GM23248 (cell line): ENCODE results near the gene SWAP70. TPM values are rescaled to one million over a fixed set of nuclear protein-coding genes. Genes with fewer than 3 reads are reported as not detected.

Experiments used
- DNase-seq: peaks from one replicate; pipeline ENCODE4 v3.0.0-alpha.2; 2015
- H2AFZ ChIP-seq: fragments of 200-600 bp; sonication (generic); 2 replicates; pipeline ENCODE4 v1.6.1; 2016; ENCODE audit warnings: antibody characterized with exemption
- H3F3A ChIP-seq: fragments of 200-600 bp; sonication (generic); 2 replicates; pipeline ENCODE4 v1.6.1; 2016; ENCODE audit warnings: mild to moderate bottlenecking, antibody characterized with exemption, mixed run types; ENCODE audit not compliant: insufficient read depth
- H3K27ac ChIP-seq: fragments of 200-600 bp; sonication (generic); 2 replicates; pipeline ENCODE4 v1.5.1; 2016; ENCODE audit warnings: mild to moderate bottlenecking
- H3K27me3 ChIP-seq: fragments of 200-600 bp; sonication (generic); replicated peaks from 2 replicates; pipeline ENCODE4 v1.6.1; 2016; ENCODE audit warnings: mild to moderate bottlenecking; ENCODE audit not compliant: insufficient read depth
- H3K36me3 ChIP-seq: fragments of 200-600 bp; sonication (generic); 2 replicates; pipeline ENCODE4 v1.6.1; 2016; ENCODE audit warnings: low read depth, mild to moderate bottlenecking
- H3K4me1 ChIP-seq: fragments of 200-600 bp; sonication (generic); 2 replicates; pipeline ENCODE4 v1.6.1; 2016; ENCODE audit warnings: mild to moderate bottlenecking; ENCODE audit not compliant: insufficient read depth
- H3K4me2 ChIP-seq: fragments of 200-600 bp; sonication (generic); one replicate; pipeline ENCODE4 v1.6.1; 2016; ENCODE audit warnings: mild to moderate bottlenecking; ENCODE audit not compliant: unreplicated experiment
- H3K4me3 ChIP-seq: fragments of 200-600 bp; sonication (generic); 2 replicates; pipeline ENCODE4 v1.5.1; 2016; ENCODE audit warnings: mild to moderate bottlenecking
- H3K79me2 ChIP-seq: fragments of 200-600 bp; sonication (generic); 2 replicates; pipeline ENCODE4 v1.6.1; 2016; ENCODE audit warnings: mild to moderate bottlenecking; ENCODE audit not compliant: insufficient read depth
- H3K9ac ChIP-seq: fragments of 200-600 bp; sonication (generic); 2 replicates; pipeline ENCODE4 v1.6.1; 2016; ENCODE audit warnings: mild to moderate bottlenecking
- H3K9me2 ChIP-seq: fragments of 200-600 bp; sonication (generic); 2 replicates; pipeline ENCODE4 v1.6.1; 2016; ENCODE audit warnings: mixed run types, mild to moderate bottlenecking, moderate library complexity; ENCODE audit not compliant: insufficient read depth
- H3K9me3 ChIP-seq: fragments of 200-600 bp; sonication (generic); one replicate; pipeline ENCODE4 v1.6.1; 2017; ENCODE audit warnings: low read depth
- H4K20me1 ChIP-seq: fragments of 200-600 bp; sonication (generic); 2 replicates; pipeline ENCODE4 v1.6.0; 2016; ENCODE audit not compliant: insufficient read depth
- EZH2 ChIP-seq: fragments of 200-600 bp; sonication (generic); IDR thresholded peaks from 2 replicates; pipeline ENCODE4 v1.6.1; 2018; ENCODE audit warnings: antibody characterized with exemption, mild to moderate bottlenecking; ENCODE audit not compliant: insufficient read depth, poor library complexity, severe bottlenecking
- EZH2phosphoT487 ChIP-seq: fragments of 200-600 bp; sonication (generic); IDR thresholded peaks from 2 replicates; pipeline ENCODE4 v1.6.1; 2018; ENCODE audit warnings: antibody characterized with exemption, moderate library complexity, mild to moderate bottlenecking, low read depth; ENCODE audit not compliant: insufficient read depth
- WGBS, 2 experiments: methylation state at CpG; one replicate each; pipeline ENCODE4 v1.1.6; 2015 to 2017; ENCODE audit warnings: low lambda C conversion rate in 2 of 2, low coverage in 1 of 2; ENCODE audit errors: missing lambda C conversion rate in 2 of 2; 5-methylcytosine and 5-hydroxymethylcytosine counted together
- in situ Hi-C: fragments of 300-500 bp; cut with MboI; formaldehyde crosslinking; loops from 2 replicates; pipeline ENCODE4 v1.15.0; 2020
- polyA plus RNA-seq: library from polyadenylated mRNA; unstranded; fragments of >200 nt; fragmentation: Nextera tagmentation; extraction: Ambion mirVana; gene quantifications from 2 replicates; pipeline ENCODE4 v1.2.1, GENCODE V29; 2016
- total RNA-seq: library from RNA; depleted of rRNA; stranded (reverse); fragments of >200 nt; shearing (Covaris generic); gene quantifications from 2 replicates; pipeline ENCODE4 v1.2.3, GENCODE V29; 2014

SWAP70 gene
- total and polyA plus RNA-seq, 2 experiments from 2014 or later: 46.4 to 73.3 TPM

GRCh38 chr11:9651899-9652748, 11.8 kb upstream of the SWAP70 start:
- TF ChIP-seq EZH2 (no peak), EZH2phosphoT487 (no peak)
- Histone ChIP-seq H3K79me2 (no peaks in the 10 kb centered on the region), H3F3A (no peaks in the 10 kb centered on the region), H2AFZ (no peak overlapping the region), H3K9me3 (no peaks in the 10 kb centered on the region), H3K4me2 (no peak overlapping the region), H3K4me1 (no peaks in the 10 kb centered on the region), H3K27ac (no peak overlapping the region), H3K27me3 (no peaks in the 10 kb centered on the region), H3K9ac (no peak overlapping the region), H4K20me1 (no peaks in the 10 kb centered on the region), H3K4me3 (no peak overlapping the region), H3K9me2 (no peaks in the 10 kb centered on the region), H3K36me3 (no peaks in the 10 kb centered on the region)
- DNase-seq: no peak
- in situ Hi-C loops: no loop called here

GRCh38 chr11:9653871-9654270, 10.0 kb upstream of the SWAP70 start:
- Histone ChIP-seq H2AFZ (no peak overlapping the region), H3K4me1 (no peaks in the 10 kb centered on the region), H3F3A (no peaks in the 10 kb centered on the region), H3K36me3 (no peaks in the 10 kb centered on the region), H3K79me2 (no peaks in the 10 kb centered on the region), H3K9me3 (no peaks in the 10 kb centered on the region), H3K4me3 (no peak overlapping the region), H3K4me2 (no peak overlapping the region), H3K27ac (no peak overlapping the region), H3K27me3 (no peaks in the 10 kb centered on the region), H3K9me2 (no peaks in the 10 kb centered on the region), H4K20me1 (no peaks in the 10 kb centered on the region), H3K9ac (no peak overlapping the region)
- in situ Hi-C loops: no loop called here
- no peak for TF ChIP-seq EZH2phosphoT487
- no peak for TF ChIP-seq EZH2
- WGBS, 2 experiments: 68 to 81% methylated on average over 2 of the region's 2 CpGs
- DNase-seq: no peak

- Histone ChIP-seq H3K36me3 (no peaks in the 10 kb centered on the region), H3K27me3 (no peaks in the 10 kb centered on the region), H3K9ac (no peak overlapping the region), H3K9me3 (no peaks in the 10 kb centered on the region), H3K4me2 (no peak overlapping the region), H3F3A (no peaks in the 10 kb centered on the region), H3K4me3 (no peak overlapping the region), H3K4me1 (no peaks in the 10 kb centered on the region), H3K27ac (no peak overlapping the region), H2AFZ (no peak overlapping the region), H4K20me1 (no peaks in the 10 kb centered on the region), H3K79me2 (no peaks in the 10 kb centered on the region), H3K9me2 (no peaks in the 10 kb centered on the region)
- TF ChIP-seq EZH2 (no peak), EZH2phosphoT487 (no peak)
- no peak for DNase-seq
- in situ Hi-C loops: no loop called here
Observed at GRCh38 chr11:9656864-9657263, 7.0 kb upstream of the SWAP70 start.

GRCh38 chr11:9657531-9657930, 6.3 kb upstream of the SWAP70 start:
- Histone ChIP-seq H3K27ac (no peak overlapping the region), H3K4me1 (no peaks in the 10 kb centered on the region), H3K27me3 (no peaks in the 10 kb centered on the region), H3K4me3 (no peak overlapping the region), H3K9ac (no peak overlapping the region), H4K20me1 (no peaks in the 10 kb centered on the region), H3K9me2 (no peaks in the 10 kb centered on the region), H3F3A (no peaks in the 10 kb centered on the region), H3K79me2 (peaks cover under 1% of the 10 kb centered on the region; the same call in 1 of the 2 replicates), H3K4me2 (no peak overlapping the region), H3K36me3 (no peaks in the 10 kb centered on the region), H3K9me3 (no peaks in the 10 kb centered on the region), H2AFZ (no peak overlapping the region)
- 71 to 74% methylated on average over 6 of the region's 6 CpGs for WGBS, 2 experiments
- in situ Hi-C loops: no loop called here
- no peak for DNase-seq
- TF ChIP-seq EZH2phosphoT487: no peak
- no peak for TF ChIP-seq EZH2

GRCh38 chr11:9660886-9661285, 3.0 kb upstream of the SWAP70 start:
- Histone ChIP-seq H4K20me1 (no peaks in the 10 kb centered on the region), H3K36me3 (0 out of 2 replicates have a peak, but pooled peaks cover under 1% of the 10 kb centered on the region), H3K27me3 (no peaks in the 10 kb centered on the region), H3K27ac (no peak overlapping the region), H3K4me1 (peaks cover 4% of the 10 kb centered on the region; the same call in 1 of the 2 replicates), H3K9ac (no peak overlapping the region), H3K4me3 (no peak overlapping the region), H3K4me2 (no peak overlapping the region), H3K9me3 (no peaks in the 10 kb centered on the region), H3F3A (no peaks in the 10 kb centered on the region), H3K9me2 (no peaks in the 10 kb centered on the region), H3K79me2 (peaks cover 32% of the 10 kb centered on the region), H2AFZ (no peak overlapping the region)
- in situ Hi-C loops: no loop called here
- TF ChIP-seq EZH2 (no peak), EZH2phosphoT487 (no peak)
- WGBS, 2 experiments: 47 to 50% methylated on average over 3 of the region's 3 CpGs
- peak; percentile 50 for DNase-seq
